Aorta (tissue), 5 donors: ENCODE measurements around the gene HPN. TPM values are rescaled to one million over a fixed set of nuclear protein-coding genes. Genes with fewer than 3 reads are reported as not detected.
"Not testable (repeated sequence)": the region's sequence is repeated elsewhere in the genome, so short reads cannot be mapped to it uniquely, and the experiment has no call there.

Experiments used
- ATAC-seq: fragments of 200-7000 bp; cut with Tn5 transposase; one replicate; pipeline ENCODE4 v1.9.1; 2022; ENCODE audit warnings: moderate library complexity; ENCODE audit not compliant: low FRiP score
- DNase-seq, 2 donors: peaks; one replicate each; pipeline ENCODE4 v3.0.0-alpha.2; 2020
- H3K27ac ChIP-seq, 2 donors: one replicate each; pipeline ENCODE4 v1.5.1; 2013; ENCODE audit warnings: low read length in 2 of 2, mild to moderate bottlenecking in 2 of 2, moderate library complexity in 2 of 2, control low read depth in 1 of 2, inconsistent platforms in 1 of 2, low read depth in 1 of 2
- H3K27me3 ChIP-seq, 2 donors: one replicate each; pipeline ENCODE4 v1.6.1; 2013; ENCODE audit warnings: control low read depth in 1 of 2, low read length in 1 of 2, mild to moderate bottlenecking in 1 of 2, moderate library complexity in 1 of 2; ENCODE audit not compliant: insufficient read depth in 2 of 2, control insufficient read depth in 1 of 2
- H3K36me3 ChIP-seq, 2 donors: one replicate each; pipeline ENCODE4 v1.6.1; 2013; ENCODE audit warnings: control low read depth in 1 of 2, low read length in 1 of 2, mild to moderate bottlenecking in 1 of 2; ENCODE audit not compliant: insufficient read depth in 2 of 2, control insufficient read depth in 1 of 2
- H3K4me1 ChIP-seq, 2 donors: one replicate each; pipeline ENCODE4 v1.6.1; 2013; ENCODE audit warnings: low read length in 2 of 2, control low read depth in 1 of 2, mild to moderate bottlenecking in 1 of 2, moderate library complexity in 1 of 2; ENCODE audit not compliant: insufficient read depth in 2 of 2, control insufficient read depth in 1 of 2
- H3K4me3 ChIP-seq, 2 donors: one replicate each; pipeline ENCODE4 v1.5.1; 2013; ENCODE audit warnings: low read length in 2 of 2, control low read depth in 1 of 2, mild to moderate bottlenecking in 1 of 2
- H3K9me3 ChIP-seq: one replicate; pipeline ENCODE4 v1.6.1; 2013; ENCODE audit warnings: mild to moderate bottlenecking, low read length; ENCODE audit not compliant: control insufficient read depth
- WGBS, 2 donors: extraction: QIAGEN DNeasy Blood & Tissue Kit; methylation state at CpG; one replicate each; pipeline ENCODE4 v1.1.7; 2013; 5-methylcytosine and 5-hydroxymethylcytosine counted together
- intact Hi-C, 2 donors: fragments of 100-400 bp; cut with DNase I; formaldehyde crosslinking; loops; one replicate each; pipeline versions ENCODE4 v1.14.2 to v1.15.0; 2022
- long read RNA-seq, 2 donors: library from polyadenylated mRNA; unstranded; transcript quantifications; one replicate each; pipeline ENCODE4 v2.0.0, GENCODE V29; 2020 to 2021
- polyA plus RNA-seq, 2 donors: library from polyadenylated mRNA; stranded (reverse); fragments of 200-250 nt; gene quantifications; one replicate each; pipeline ENCODE4 v1.2.3, GENCODE V29; 2013
- total RNA-seq, 2 donors: library from RNA; stranded (reverse); fragmentation: NEBNext Ultra II Directional; extraction: Animal tissue kit (Norgen Biotek cat#: 25700); gene quantifications; one replicate each; pipeline ENCODE4 v1.2.1, GENCODE V29; 2021
- donor health status: healthy with polysubstance abuse.
- donor health status: Bipolar disorder and iron deficiency.
- donor health status: DM: no; HTN: no; CAD: no.
- donor health status: DM: no; HTN: no; CAD: no.
- donor health status: DM: yes; HTN: yes; CAD: no.

Gene HPN
- total RNA-seq (1 to 10 TPM in 1 of 2 donors, under 1 TPM in 1; 0.71 to 2.7 TPM), polyA plus RNA-seq (not detected)
- long read RNA-seq, donor 1, partial matches to known transcripts = 1 of 1 reads
- long read RNA-seq, donor 1, other reads (novel, unspliced or antisense) = 0 of 1 reads
- long read RNA-seq, donor 2, partial matches to known transcripts = 0 of 1 reads
- long read RNA-seq, donor 2, other reads (novel, unspliced or antisense) = 1 of 1 reads

GRCh38 chr19:35041548-35042055 is at the start of gene HPN:
HPN (plus strand) TSS chr19:35041721; CDS start chr19:35042507, 786 bp downstream.
- Histone ChIP-seq H3K27me3 (no peaks in the 10 kb centered on the region), H3K36me3 (no peaks in the 10 kb centered on the region), H3K9me3 (no peaks in the 10 kb centered on the region), H3K4me1 (no peaks in the 10 kb centered on the region), H3K27ac (no peak within 1 kb of the TSS), H3K4me3 (no peak within 1 kb of the TSS)
- DNase-seq (no peak), ATAC-seq (no peak)
- intact Hi-C loops = no loop called here
- WGBS, 2 donors = 40 to 51% methylated on average over 13 to 19 of the region's 19 CpGs

- 86 to 88% methylated on average over 7 of the region's 7 CpGs for WGBS, 2 donors
- H3K9me3 ChIP-seq, H3K4me3 ChIP-seq, H3K27me3 ChIP-seq, H3K4me1 ChIP-seq, ATAC-seq, DNase-seq, H3K27ac ChIP-seq, H3K36me3 ChIP-seq, intact Hi-C loops: not testable (repeated sequence)
Observed at GRCh38 chr19:34992582-34992981, 48.9 kb upstream of the HPN start.

- Histone ChIP-seq H3K9me3 (no peaks in the 10 kb centered on the region), H3K4me3 (no peak overlapping the region), H3K27ac (no peak overlapping the region), H3K4me1 (no peaks in the 10 kb centered on the region), H3K27me3 (no peaks in the 10 kb centered on the region), H3K36me3 (no peaks in the 10 kb centered on the region)
- peak in 1 of 2 donors; percentile 68 for DNase-seq
- WGBS, 2 donors = 84 to 86% methylated on average over 9 of the region's 9 CpGs
- ATAC-seq = no peak
- intact Hi-C loops = no loop called here
Observed at GRCh38 chr19:34994286-34994642, 47.3 kb upstream of the HPN start.

- H3K27me3 ChIP-seq = no peaks in the 10 kb centered on the region
- intact Hi-C loops = no loop called here
- H3K9me3 ChIP-seq = no peaks in the 10 kb centered on the region
- no peaks in the 10 kb centered on the region for H3K36me3 ChIP-seq
- no peak overlapping the region for H3K4me3 ChIP-seq
- no peak overlapping the region for H3K27ac ChIP-seq
- DNase-seq (peak; percentile 74 to 76), ATAC-seq (peak; percentile 47)
- no peaks in the 10 kb centered on the region for H3K4me1 ChIP-seq
- 55 to 58% methylated on average over 17 of the region's 17 CpGs for WGBS, 2 donors
Observed at GRCh38 chr19:34994643-34995541, 46.6 kb upstream of the HPN start.

- intact Hi-C loops = no loop called here
- Histone ChIP-seq H3K27me3 (no peaks in the 10 kb centered on the region), H3K36me3 (no peaks in the 10 kb centered on the region), H3K9me3 (no peaks in the 10 kb centered on the region), H3K27ac (no peak overlapping the region), H3K4me1 (no peaks in the 10 kb centered on the region), H3K4me3 (no peak overlapping the region)
- ATAC-seq = no peak
- 93 to 95% methylated on average over 7 to 8 of the region's 8 CpGs for WGBS, 2 donors
- no peak for DNase-seq
Observed at GRCh38 chr19:34995551-34995950, 46.0 kb upstream of the HPN start.

GRCh38 chr19:34997071-34997617 is 44.4 kb upstream of the HPN start:
- DNase-seq = peak in 1 of 2 donors; percentile 61
- no peaks in the 10 kb centered on the region for H3K4me1 ChIP-seq
- 71 to 74% methylated on average over 8 of the region's 8 CpGs for WGBS, 2 donors
- no peak overlapping the region for H3K4me3 ChIP-seq
- intact Hi-C loops = no loop called here
- H3K36me3 ChIP-seq = no peaks in the 10 kb centered on the region
- no peak overlapping the region for H3K27ac ChIP-seq
- H3K27me3 ChIP-seq = no peaks in the 10 kb centered on the region
- ATAC-seq = no peak
- no peaks in the 10 kb centered on the region for H3K9me3 ChIP-seq

GRCh38 chr19:34998224-34998623 is 43.3 kb upstream of the HPN start:
- DNase-seq = peak in 1 of 2 donors; percentile 13
- H3K4me3 ChIP-seq, H3K36me3 ChIP-seq, H3K27ac ChIP-seq, intact Hi-C loops, H3K9me3 ChIP-seq, H3K4me1 ChIP-seq, H3K27me3 ChIP-seq, ATAC-seq: not testable (repeated sequence)
- 93 to 96% methylated on average over 7 of the region's 7 CpGs for WGBS, 2 donors

- H3K27ac ChIP-seq = peak overlapping the region in 1 of 2 donors; percentile 98
- H3K36me3 ChIP-seq = no peaks in the 10 kb centered on the region
- DNase-seq (peak in 1 of 2 donors; percentile 59), ATAC-seq (no peak)
- H3K4me1 ChIP-seq = no peaks in the 10 kb centered on the region
- 43 to 47% methylated on average over 13 of the region's 13 CpGs for WGBS, 2 donors
- H3K9me3 ChIP-seq = no peaks in the 10 kb centered on the region
- H3K27me3 ChIP-seq = no peaks in the 10 kb centered on the region
- intact Hi-C loops = no loop called here
- no peak overlapping the region for H3K4me3 ChIP-seq
Observed at GRCh38 chr19:34998777-34999497, 42.6 kb upstream of the HPN start.
